GM13977 (cell line): ENCODE data around the gene SLFNL1.

Experiments
- DNase-seq: peaks from one replicate; pipeline ENCODE4 v3.0.0; 2012; ENCODE audit warnings: low spot score
- CTCF ChIP-seq: IDR thresholded peaks from 2 replicates; pipeline ENCODE4 v1.5.1; 2012; ENCODE audit warnings: mild to moderate bottlenecking, control low read depth; ENCODE audit not compliant: insufficient read depth; ENCODE audit errors: extremely low read depth, missing control alignments
- in situ Hi-C: fragments of 300-500 bp; cut with MboI; formaldehyde crosslinking; loops from one replicate; pipeline ENCODE4 v1.12.0; 2022; ENCODE audit warnings: low sequenced_read_pairs, low pct_unique_long_range_greater_than_20kb, mixed read lengths, inconsistent platforms; ENCODE audit not compliant: unreplicated experiment

Gene SLFNL1

DNA sequence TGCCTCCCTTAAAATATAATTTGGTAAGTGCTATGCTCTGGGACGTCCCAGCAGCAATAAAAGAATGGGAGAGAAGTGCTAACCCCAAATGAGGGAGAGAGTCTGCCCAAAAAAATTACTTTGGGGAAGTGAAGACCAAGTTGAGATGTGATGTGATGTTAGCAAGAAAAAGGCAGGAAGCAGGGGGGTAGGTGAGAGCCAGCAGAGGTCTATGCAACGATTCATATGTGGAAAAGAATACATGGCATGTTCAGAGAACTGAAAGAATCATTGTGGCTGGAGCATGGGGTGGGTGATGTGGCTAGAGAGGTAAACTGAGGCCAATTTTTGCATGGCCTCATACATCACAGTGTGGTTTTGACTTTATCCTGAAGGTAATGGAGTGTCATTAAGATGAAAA, 47.6 kb downstream of the SLFNL1 start:
- DNase-seq: no peak
- TF ChIP-seq CTCF: no peak
- in situ Hi-C loops: no loop called here

DNA sequence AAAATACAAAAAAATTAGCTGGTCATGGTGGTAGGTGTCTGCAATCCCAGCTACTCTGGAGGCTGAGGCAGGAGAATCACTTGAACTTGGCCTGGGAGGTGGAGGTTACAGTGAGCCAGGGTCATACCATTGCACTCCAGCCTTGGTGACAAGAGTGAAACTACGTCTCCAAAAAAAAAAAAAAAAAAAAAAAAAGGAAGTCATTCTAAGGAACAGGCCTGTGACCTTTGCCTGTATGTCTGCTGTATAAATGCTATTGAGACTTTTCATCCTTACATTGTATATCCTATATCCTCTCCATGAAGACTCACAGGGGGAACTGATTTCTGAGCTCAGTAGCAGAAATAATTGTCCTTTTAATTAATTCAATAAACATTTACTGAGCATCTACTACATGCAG, 49.6 kb downstream of the SLFNL1 start:
- in situ Hi-C loops: no loop called here
- DNase-seq: no peak
- TF ChIP-seq CTCF: no peak

DNA sequence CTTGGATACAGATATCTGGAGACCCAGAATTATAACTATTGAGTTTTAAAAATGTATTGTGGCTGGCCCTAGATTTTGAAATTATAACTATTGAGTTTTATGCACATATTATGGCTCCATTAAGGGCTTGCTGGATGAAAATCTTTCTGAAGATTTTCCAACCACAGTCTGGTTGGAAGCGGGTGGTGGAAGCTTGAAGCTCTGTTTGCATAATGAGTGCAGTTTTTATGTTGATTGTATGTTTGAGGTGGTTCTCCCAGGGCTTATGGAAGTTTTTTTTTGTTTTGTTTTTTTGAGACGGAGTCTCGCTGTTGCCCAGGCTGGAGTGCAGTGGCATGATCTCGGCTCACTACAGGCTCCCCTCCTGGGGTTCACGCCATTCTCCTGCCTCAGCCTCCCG, 52.1 kb downstream of the SLFNL1 start:
- no peak for TF ChIP-seq CTCF
- in situ Hi-C loops: no loop called here
- no peak for DNase-seq

DNA sequence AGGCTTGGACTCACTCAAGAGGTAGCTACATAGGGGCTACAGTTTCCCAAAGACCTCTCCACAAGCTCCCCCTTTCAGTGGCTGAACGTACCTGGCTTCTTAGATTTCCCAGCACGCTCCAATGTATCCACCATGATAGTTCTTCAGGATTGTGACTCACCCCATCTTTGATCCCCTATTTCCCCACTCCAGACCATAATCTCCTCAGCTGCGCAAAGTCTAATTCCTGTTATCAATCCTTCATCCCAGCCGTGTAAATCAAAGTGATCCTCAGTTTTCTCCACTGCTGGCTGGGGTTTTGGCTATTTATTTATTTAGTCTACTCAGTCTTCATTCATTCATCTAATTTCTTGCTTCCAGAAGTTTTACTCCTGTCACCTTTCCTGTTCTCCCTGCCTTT, 55.1 kb downstream of the SLFNL1 start:
- no peak for DNase-seq
- in situ Hi-C loops: no loop called here
- TF ChIP-seq CTCF: no peak
